ENCODE measurements around the gene CACFD1.
A peak's percentile ranks its signal among the peaks of the same experiment; 100 is the strongest.

CACFD1 gene

GRCh38 chr9:133459476-133460404, at the start of gene CACFD1:
Gene CACFD1 (plus strand): TSS chr9:133459978. CDS start chr9:133460067, 89 bp downstream.
- DNase-seq = peak; percentile 97

GRCh38 chr9:133415170-133415569, 44.6 kb upstream of the CACFD1 start:
- no peak for DNase-seq

- DNase-seq = peak; percentile 64
These were observed 42.0 kb upstream of the CACFD1 start, which contains the start of gene REXO4 for GRCh38 chr9:133417541-133418461. Gene REXO4 (minus strand): TSS chr9:133418010. CDS start chr9:133417844, 166 bp downstream.

- DNase-seq = no peak
These were observed 40.8 kb upstream of the CACFD1 start for GRCh38 chr9:133419005-133419404.

GRCh38 chr9:133420392-133420827, 39.4 kb upstream of the CACFD1 start:
- DNase-seq = no peak

- no peak for DNase-seq
These were observed 37.9 kb upstream of the CACFD1 start, which contains the start of gene ADAMTS13 for GRCh38 chr9:133421615-133422542. Gene ADAMTS13 (plus strand): TSS chr9:133422367. CDS start chr9:133422444, 77 bp downstream.

- no peak for DNase-seq
These were observed 36.6 kb upstream of the CACFD1 start for GRCh38 chr9:133423216-133423615.

- no peak for DNase-seq
These were observed 35.6 kb upstream of the CACFD1 start for GRCh38 chr9:133424187-133424586.

GRCh38 chr9:133425049-133425632, 34.6 kb upstream of the CACFD1 start:
- no peak for DNase-seq

GRCh38 chr9:133426011-133426410, 33.8 kb upstream of the CACFD1 start:
- no peak for DNase-seq

GRCh38 chr9:133427658-133428348, 32.0 kb upstream of the CACFD1 start:
- no peak for DNase-seq

GRCh38 chr9:133428617-133429101, 31.1 kb upstream of the CACFD1 start:
- no peak for DNase-seq

GRCh38 chr9:133429214-133429613, 30.6 kb upstream of the CACFD1 start:
- no peak for DNase-seq

GRCh38 chr9:133429641-133430161, 30.1 kb upstream of the CACFD1 start:
- no peak for DNase-seq

GRCh38 chr9:133430244-133430643, 29.5 kb upstream of the CACFD1 start:
- no peak for DNase-seq

- DNase-seq = no peak
These were observed 26.4 kb upstream of the CACFD1 start for GRCh38 chr9:133433351-133433843.

GRCh38 chr9:133436681-133437080, 23.1 kb upstream of the CACFD1 start:
- DNase-seq = no peak

- DNase-seq = no peak
These were observed 21.8 kb upstream of the CACFD1 start for GRCh38 chr9:133437753-133438531.

GRCh38 chr9:133439337-133439736, 20.4 kb upstream of the CACFD1 start:
- DNase-seq = no peak

GRCh38 chr9:133440874-133441273, 18.9 kb upstream of the CACFD1 start:
- DNase-seq = no peak
